ENCODE data around the gene BDNF. TPM values are rescaled to one million over a fixed set of nuclear protein-coding genes. Genes with fewer than 3 reads are reported as not detected.
"Not testable (repeated sequence)": the region's sequence is repeated elsewhere in the genome, so short reads cannot be mapped to it uniquely, and the experiment has no call there.

BDNF gene
- polyA plus RNA-seq, 3 donors = 0.02 to 0.33 (median 0.22) TPM

DNA sequence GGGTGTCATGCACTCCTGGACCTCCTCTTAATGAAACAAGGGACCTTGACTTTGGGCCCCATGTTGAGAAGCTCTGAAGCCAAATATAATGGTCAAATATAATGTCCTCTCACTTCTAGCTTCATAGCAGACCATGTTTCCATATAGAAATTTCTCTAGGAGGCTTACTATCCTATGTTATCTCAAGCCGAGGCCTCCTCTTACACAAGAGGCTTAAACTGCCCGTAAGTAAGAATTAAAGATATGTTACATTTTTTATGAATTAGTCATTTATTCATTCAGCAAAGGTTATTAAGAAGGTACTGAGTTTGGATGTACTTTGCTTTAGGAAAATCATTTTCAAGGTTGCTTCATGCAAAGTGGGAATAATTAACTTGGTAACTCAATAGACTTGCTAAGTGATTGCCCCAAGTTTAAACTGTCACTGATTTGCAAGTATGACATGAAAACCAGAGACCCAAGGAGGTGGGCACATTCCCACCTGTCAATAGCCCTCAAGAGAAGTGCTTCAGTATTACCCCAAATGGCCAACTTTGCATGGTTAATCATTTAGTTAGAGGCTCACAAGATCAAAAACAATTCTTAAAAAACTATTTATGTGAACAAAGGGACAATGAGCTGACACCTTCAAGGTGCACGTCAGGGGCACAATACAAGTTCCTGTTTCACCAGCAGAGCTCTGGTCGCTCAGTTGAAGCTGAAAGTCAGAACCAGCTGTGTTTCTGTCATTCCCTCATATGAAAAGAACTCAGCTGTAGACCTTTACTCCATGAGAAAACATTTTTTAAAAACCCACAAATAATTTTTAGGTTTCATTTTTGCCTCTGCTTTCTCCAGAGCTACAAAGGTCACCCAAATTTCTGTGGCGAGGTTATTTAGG lies 20.9 kb downstream of the BDNF start:
- WGBS, 3 donors = 82 to 90% (median 83%) methylated on average over 5 of the region's 5 CpGs
- no peak overlapping the region for H3K27ac ChIP-seq (ENCODE audit: low read depth, low read length)

DNA sequence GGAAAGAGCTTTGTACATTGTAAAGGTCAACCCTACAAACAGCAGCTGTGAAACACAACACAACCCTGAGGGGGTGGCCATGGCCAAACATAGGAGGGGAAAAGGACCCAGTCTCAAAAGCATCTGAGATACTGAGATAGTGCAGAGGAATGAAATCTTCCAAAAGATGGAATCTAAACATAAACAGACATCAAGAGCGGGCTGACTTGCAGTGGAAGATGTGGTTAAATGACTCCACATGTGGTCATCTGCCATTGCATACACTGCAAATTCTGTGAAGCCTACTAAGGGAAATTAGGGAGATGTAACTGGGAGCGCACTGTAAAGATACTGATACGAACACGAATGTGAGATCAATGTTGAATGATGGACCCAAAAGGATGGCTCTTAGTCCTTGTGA lies 22.0 kb downstream of the BDNF start:
- WGBS, 3 donors = 70 to 82% (median 71%) methylated on average over 4 of the region's 4 CpGs
- no peak overlapping the region for H3K27ac ChIP-seq (ENCODE audit: low read depth, low read length)

DNA sequence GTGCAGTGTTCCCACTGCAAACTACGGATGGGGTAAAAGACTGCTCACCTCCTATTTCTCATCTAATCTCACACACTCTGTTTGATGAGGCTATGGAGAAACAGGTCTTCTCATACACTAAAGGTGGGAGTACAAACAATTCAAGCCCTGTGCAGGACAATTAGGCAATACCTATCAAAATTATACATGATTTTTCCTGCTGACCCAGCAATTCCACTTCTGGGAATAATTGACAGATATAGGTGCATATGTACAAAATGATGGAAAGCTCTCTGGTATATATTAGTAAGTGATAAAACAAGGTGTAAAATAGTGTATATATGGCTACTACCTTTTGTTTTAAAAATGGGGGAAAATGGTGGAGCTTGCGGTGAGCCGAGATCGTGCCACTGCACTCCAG lies 23.1 kb downstream of the BDNF start:
- 94 to 97% (median 96%) methylated on average over 4 of the region's 4 CpGs for WGBS, 3 donors
- H3K27ac ChIP-seq (ENCODE audit: low read depth, low read length) = no peak overlapping the region

GRCh38 chr11:27673979-27674663 lies 26.1 kb downstream of the BDNF start:
- 84 to 88% (median 87%) methylated on average over 6 of the region's 6 CpGs for WGBS, 3 donors

GRCh38 chr11:27672836-27673464 lies 27.3 kb downstream of the BDNF start:
- 91 to 95% (median 93%) methylated on average over 2 of the region's 2 CpGs for WGBS, 3 donors
- no peak overlapping the region for H3K27ac ChIP-seq (ENCODE audit: low read depth, low read length)

More at GRCh38 chr11:27673979-27674663, 26.1 kb downstream of the BDNF start:
- H3K27ac ChIP-seq (ENCODE audit: low read depth, low read length) = no peak overlapping the region

DNA sequence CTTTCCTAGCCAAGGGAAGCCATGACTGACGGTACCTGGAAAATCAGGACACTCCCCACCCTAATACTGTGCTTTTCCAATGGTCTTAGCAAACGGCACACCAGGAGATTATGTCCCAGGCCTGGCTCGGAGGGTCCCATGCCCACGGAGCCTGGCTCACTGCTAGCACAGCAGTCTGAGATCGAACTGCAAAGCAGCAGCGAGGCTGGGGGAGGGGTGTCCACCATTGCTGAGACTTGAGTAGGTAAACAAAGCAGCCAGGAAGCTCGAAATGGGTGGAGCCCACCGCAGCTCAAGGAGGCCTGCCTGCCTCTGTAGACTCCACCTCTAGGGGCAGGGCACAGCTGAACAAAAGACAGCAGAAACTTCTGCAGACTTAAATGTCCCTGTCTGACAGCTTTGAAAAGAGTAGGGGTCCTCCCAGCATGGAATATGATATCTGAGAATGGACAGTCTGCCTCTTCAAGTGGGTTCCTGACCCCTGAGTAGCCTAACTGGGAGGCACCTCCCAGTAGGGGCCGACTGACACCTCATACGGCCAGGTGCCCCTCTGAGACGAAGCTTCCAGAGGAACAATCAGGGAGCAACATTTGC lies 34.6 kb downstream of the BDNF start:
- WGBS, 3 donors = 78 to 85% (median 80%) methylated on average over 11 of the region's 11 CpGs
- not testable (repeated sequence) for H3K27ac ChIP-seq (ENCODE audit: low read depth, low read length)

GRCh38 chr11:27663326-27663725 lies 36.9 kb downstream of the BDNF start:
- no peak overlapping the region for H3K27ac ChIP-seq (ENCODE audit: low read depth, low read length)
- 84 to 94% (median 89%) methylated on average over 2 of the region's 2 CpGs for WGBS, 3 donors

GRCh38 chr11:27660171-27660570 lies 40.1 kb downstream of the BDNF start:
- WGBS, 3 donors = 82 to 86% (median 86%) methylated on average over 3 of the region's 3 CpGs
- no peak overlapping the region for H3K27ac ChIP-seq (ENCODE audit: low read depth, low read length)

DNA sequence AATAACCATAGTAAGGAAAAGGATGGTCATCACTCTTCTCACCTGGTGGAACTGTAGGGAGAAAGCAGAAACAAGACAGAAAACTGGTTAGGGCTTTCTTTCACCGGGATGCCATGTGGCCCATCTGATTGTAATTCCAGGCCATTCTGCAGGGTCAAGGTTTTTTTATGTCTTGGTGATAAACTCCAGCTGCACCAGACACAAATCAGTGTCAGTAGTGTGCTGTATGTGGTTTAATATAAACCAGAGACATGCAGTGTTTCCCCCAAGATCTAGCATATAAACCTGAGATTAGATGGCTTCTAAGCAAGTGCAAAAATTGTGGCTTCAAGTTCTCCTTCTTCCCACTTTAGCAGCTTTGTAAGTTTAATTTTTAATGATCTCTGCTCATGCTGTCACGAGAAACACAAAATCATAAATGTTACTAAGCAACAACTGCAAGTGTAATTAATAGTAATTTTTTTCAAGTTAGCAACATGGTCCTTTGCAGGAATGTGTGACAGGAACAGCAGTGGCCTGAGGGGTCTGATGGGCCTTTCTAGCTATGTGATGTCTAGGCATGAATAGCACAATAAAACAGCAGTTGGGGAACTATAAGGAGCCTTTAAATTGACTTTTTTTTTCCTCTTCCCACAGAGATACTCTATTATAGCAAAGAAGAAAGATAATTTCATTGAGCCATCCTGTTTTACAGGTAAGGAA lies 41.6 kb downstream of the BDNF start:
- no peak overlapping the region for H3K27ac ChIP-seq (ENCODE audit: low read depth, low read length)
- 70 to 87% (median 73%) methylated on average over 2 of the region's 2 CpGs for WGBS, 3 donors

DNA sequence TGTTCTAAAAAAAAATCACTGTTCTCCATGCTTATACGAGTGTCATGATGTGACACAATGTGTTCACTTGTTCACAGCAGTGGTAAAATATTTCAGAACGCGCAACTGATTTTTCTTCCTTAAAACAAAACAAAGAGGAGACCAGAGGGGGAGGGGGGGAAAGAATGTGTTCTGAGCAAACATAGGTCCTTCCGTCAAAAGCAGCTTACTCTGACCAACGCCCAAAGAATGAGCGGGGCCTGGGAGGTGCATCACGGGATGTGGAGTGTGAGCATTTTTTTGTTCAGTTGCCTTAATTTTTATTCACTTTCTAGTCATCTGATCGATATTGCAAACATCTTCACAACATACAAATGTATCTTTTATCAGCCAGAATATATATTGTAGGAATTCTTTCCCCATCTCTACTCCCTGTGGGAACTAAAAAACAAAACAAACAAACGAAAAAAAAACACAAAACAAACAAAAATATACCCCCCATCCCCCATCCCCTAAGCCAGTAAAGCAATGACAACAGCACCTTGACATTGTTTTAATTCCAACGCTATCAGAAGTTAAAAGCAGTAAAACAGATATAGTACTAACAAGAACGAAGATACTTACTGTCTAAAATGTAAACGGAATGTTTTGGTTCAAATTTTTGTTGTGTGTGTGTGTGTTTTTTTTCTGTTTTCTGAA lies 43.3 kb downstream of the BDNF start:
- 73 to 89% (median 88%) methylated on average over 12 of the region's 12 CpGs for WGBS, 3 donors
- H3K27ac ChIP-seq (ENCODE audit: low read depth, low read length) = no peak overlapping the region

- H3K27ac ChIP-seq (ENCODE audit: low read depth, low read length) = no peak overlapping the region
- 81 to 94% (median 85%) methylated on average over 6 of the region's 6 CpGs for WGBS, 3 donors
These were observed 43.9 kb downstream of the BDNF start for GRCh38 chr11:27656320-27656719.

DNA sequence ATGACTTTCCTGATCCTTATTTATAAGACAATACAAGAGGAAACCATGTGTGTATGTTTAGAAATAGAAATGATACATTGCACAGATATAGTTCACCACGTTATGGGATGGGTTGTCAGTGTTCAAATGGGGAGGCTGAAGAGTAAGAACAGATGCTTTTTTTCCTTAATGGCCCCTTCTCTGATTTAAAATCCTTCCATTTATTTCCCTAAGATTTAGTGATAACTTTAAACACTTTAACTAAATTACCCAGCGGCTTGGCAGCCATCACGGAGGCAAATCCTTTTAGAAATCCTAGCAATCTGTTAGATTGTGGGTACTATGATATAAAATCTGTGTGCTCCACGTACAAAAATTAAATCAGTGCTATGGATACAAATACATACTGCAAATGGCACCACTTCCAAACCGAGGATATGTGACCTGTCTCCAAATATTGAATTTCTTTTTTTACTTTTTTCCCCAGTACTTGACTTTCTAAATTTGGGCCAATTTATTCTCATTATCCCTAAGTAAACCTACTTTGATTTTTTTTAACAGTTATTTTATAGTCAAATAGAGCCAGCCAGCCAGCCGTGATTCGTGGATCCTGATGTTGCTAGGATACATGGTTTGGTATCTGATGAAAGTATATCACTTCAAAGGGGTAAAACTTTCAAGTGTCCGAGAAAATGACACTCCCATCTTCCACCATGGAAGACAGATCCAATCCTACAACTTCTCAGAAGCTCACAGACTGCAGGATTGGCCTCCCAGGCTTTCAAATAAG lies 46.1 kb downstream of the BDNF start:
- WGBS, 3 donors = 76 to 85% (median 77%) methylated on average over 8 of the region's 8 CpGs

DNA sequence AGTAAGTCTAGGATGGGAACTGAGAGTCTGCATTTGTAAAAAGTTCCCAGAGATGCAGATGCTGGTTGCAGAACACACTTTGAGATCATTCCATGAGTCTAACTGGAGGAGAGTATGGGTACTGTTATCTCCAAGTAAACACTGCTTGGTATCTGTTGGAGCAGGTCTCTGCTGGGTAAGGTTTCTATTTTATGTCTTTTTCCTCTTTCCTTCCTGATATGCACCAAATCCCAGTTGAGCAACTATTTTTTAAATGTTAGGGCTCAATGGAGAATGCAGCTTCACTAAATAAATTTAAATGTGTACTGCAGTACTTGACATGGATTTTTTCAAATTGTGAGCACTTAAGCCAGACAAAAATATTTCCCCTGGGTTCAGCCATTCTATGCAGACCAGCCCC lies 48.5 kb downstream of the BDNF start:
- H3K27ac ChIP-seq (ENCODE audit: low read depth, low read length) = no peak overlapping the region

More for the DNA sequence above, 46.1 kb downstream of the BDNF start:
- H3K27ac ChIP-seq (ENCODE audit: low read depth, low read length) = no peak overlapping the region

GRCh38 chr11:27650988-27651387 lies 49.3 kb downstream of the BDNF start:
- WGBS, 3 donors = 74 to 79% (median 75%) methylated on average over 4 of the region's 4 CpGs
- H3K27ac ChIP-seq (ENCODE audit: low read depth, low read length) = no peak overlapping the region

- H3K27ac ChIP-seq (ENCODE audit: low read depth, low read length) = no peak overlapping the region
- WGBS, 3 donors = 53 to 62% (median 61%) methylated on average over 2 of the region's 2 CpGs
These were observed 50.5 kb downstream of the BDNF start for GRCh38 chr11:27649800-27650199.

GRCh38 chr11:27648840-27649239 lies 51.4 kb downstream of the BDNF start:
- H3K27ac ChIP-seq (ENCODE audit: low read depth, low read length) = no peak overlapping the region
